Anterior cingulate cortex (tissue), 58 donors: ENCODE data around the gene EPHB1.

Experiments used
- DNase-seq, 58 donors: peaks; one replicate each; lab custom pipeline; 2025; lab: John Stamatoyannopoulos, UW

EPHB1 gene

GRCh38 chr3:134839990-134840389 lies 44.9 kb downstream of the EPHB1 start:
- peak in 2 of 58 donors; percentile 8 to 15 for DNase-seq

GRCh38 chr3:134840459-134840858 lies 45.4 kb downstream of the EPHB1 start:
- no peak for DNase-seq

- DNase-seq, result no peak
These were observed 51.0 kb downstream of the EPHB1 start for GRCh38 chr3:134846084-134846483.

GRCh38 chr3:134846911-134847317 lies 51.9 kb downstream of the EPHB1 start:
- DNase-seq, result no peak

- no peak for DNase-seq
These were observed 52.3 kb downstream of the EPHB1 start for GRCh38 chr3:134847349-134847748.

- DNase-seq, result no peak
These were observed 54.5 kb downstream of the EPHB1 start for GRCh38 chr3:134849561-134849960.

- DNase-seq, result no peak
These were observed 55.7 kb downstream of the EPHB1 start for GRCh38 chr3:134850761-134851160.

GRCh38 chr3:134852132-134852531 lies 57.1 kb downstream of the EPHB1 start:
- DNase-seq, result no peak

- DNase-seq, result no peak
These were observed 57.9 kb downstream of the EPHB1 start for GRCh38 chr3:134852893-134853351.

- DNase-seq, result no peak
These were observed 59.2 kb downstream of the EPHB1 start for GRCh38 chr3:134854254-134854653.

- DNase-seq, result no peak
These were observed 62.3 kb downstream of the EPHB1 start for GRCh38 chr3:134857356-134857755.

GRCh38 chr3:134857776-134858362 lies 62.8 kb downstream of the EPHB1 start:
- DNase-seq, result no peak

GRCh38 chr3:134858441-134859035 lies 63.5 kb downstream of the EPHB1 start:
- DNase-seq, result no peak

GRCh38 chr3:134859341-134859740 lies 64.3 kb downstream of the EPHB1 start:
- DNase-seq, result no peak

GRCh38 chr3:134860141-134860540 lies 65.1 kb downstream of the EPHB1 start:
- peak in 4 of 58 donors; percentile 9 to 44 (median 20) for DNase-seq

- no peak for DNase-seq
These were observed 68.9 kb downstream of the EPHB1 start for GRCh38 chr3:134863915-134864314.

- no peak for DNase-seq
These were observed 69.6 kb downstream of the EPHB1 start for GRCh38 chr3:134864636-134865035.

GRCh38 chr3:134867277-134867676 lies 72.2 kb downstream of the EPHB1 start:
- DNase-seq, result no peak

- no peak for DNase-seq
These were observed 74.2 kb downstream of the EPHB1 start for GRCh38 chr3:134869153-134869726.

- no peak for DNase-seq
These were observed 76.8 kb downstream of the EPHB1 start for GRCh38 chr3:134871818-134872217.

GRCh38 chr3:134872440-134873388 lies 77.7 kb downstream of the EPHB1 start:
- DNase-seq, result no peak
